H9 (cell line): Measurements from ENCODE around the gene OR52K1. TPM values are rescaled to one million over a fixed set of nuclear protein-coding genes. Genes with fewer than 3 reads are reported as not detected.

ENCODE experiments used
- DNase-seq: peaks from one replicate; pipeline ENCODE4 v3.0.0-alpha.2; 2017
- H2AFZ ChIP-seq: one replicate; pipeline ENCODE4 v1.6.1; 2013; ENCODE audit warnings: mild to moderate bottlenecking, low read length, control low read depth, moderate library complexity
- H2AK5ac ChIP-seq: 2 replicates; pipeline ENCODE4 v1.6.1; 2013; ENCODE audit warnings: low read length, control low read depth, mixed read lengths; ENCODE audit not compliant: insufficient read length
- H2BK120ac ChIP-seq: one replicate; pipeline ENCODE4 v1.6.1; 2013; ENCODE audit warnings: low read depth, mild to moderate bottlenecking, low read length, control low read depth, inconsistent platforms; ENCODE audit not compliant: poor library complexity, severe bottlenecking
- H2BK12ac ChIP-seq: 2 replicates; pipeline ENCODE4 v1.6.1; 2013; ENCODE audit warnings: low read length, control low read depth, mixed read lengths, low read depth; ENCODE audit not compliant: insufficient read length
- H2BK15ac ChIP-seq: 2 replicates; pipeline ENCODE4 v1.6.1; 2013; ENCODE audit warnings: low read depth, low read length, control low read depth
- H2BK20ac ChIP-seq: one replicate; pipeline ENCODE4 v1.6.1; 2013; ENCODE audit warnings: low read depth, mild to moderate bottlenecking, low read length, control low read depth, inconsistent platforms; ENCODE audit not compliant: poor library complexity, severe bottlenecking
- H2BK5ac ChIP-seq: 2 replicates; pipeline ENCODE4 v1.6.1; 2013; ENCODE audit warnings: low read length, control low read depth, mixed read lengths; ENCODE audit not compliant: insufficient read length
- H3K14ac ChIP-seq: 2 replicates; pipeline ENCODE4 v1.6.1; 2013; ENCODE audit warnings: low read length, control low read depth; ENCODE audit not compliant: insufficient read depth
- H3K18ac ChIP-seq: 2 replicates; pipeline ENCODE4 v1.6.1; 2013; ENCODE audit warnings: low read depth, mild to moderate bottlenecking, mixed read lengths, low read length, control low read depth; ENCODE audit not compliant: insufficient read length
- H3K23ac ChIP-seq: 2 replicates; pipeline ENCODE4 v1.6.1; 2013; ENCODE audit warnings: low read length, control low read depth, mixed read lengths, low read depth; ENCODE audit not compliant: insufficient read length
- H3K23me2 ChIP-seq: 2 replicates; pipeline ENCODE4 v1.6.1; 2013; ENCODE audit warnings: low read depth, mild to moderate bottlenecking, mixed read lengths, low read length, control low read depth; ENCODE audit not compliant: insufficient read length, poor library complexity, severe bottlenecking
- H3K27ac ChIP-seq: 2 replicates; pipeline ENCODE4 v1.5.1; 2013; ENCODE audit warnings: low read length, control low read depth, mixed read lengths, low read depth; ENCODE audit not compliant: insufficient read length
- H3K27me3 ChIP-seq: 2 replicates; pipeline ENCODE4 v1.6.1; 2013; ENCODE audit warnings: low read length, control low read depth, inconsistent platforms; ENCODE audit not compliant: insufficient read depth
- H3K4ac ChIP-seq: 2 replicates; pipeline ENCODE4 v1.6.1; 2013; ENCODE audit warnings: low read depth, mild to moderate bottlenecking, control low read depth, inconsistent platforms, low read length, moderate library complexity
- H3K4me1 ChIP-seq: 2 replicates; pipeline ENCODE4 v1.6.1; 2013; ENCODE audit warnings: low read length, control low read depth, inconsistent platforms; ENCODE audit not compliant: insufficient read depth
- H3K4me2 ChIP-seq: 2 replicates; pipeline ENCODE4 v1.6.1; 2013; ENCODE audit warnings: low read length, control low read depth, mixed read lengths; ENCODE audit not compliant: insufficient read length, insufficient read depth
- H3K56ac ChIP-seq: 2 replicates; pipeline ENCODE4 v1.6.1; 2013; ENCODE audit warnings: low read depth, mild to moderate bottlenecking, mixed read lengths, low read length, control low read depth; ENCODE audit not compliant: insufficient read length
- H3K79me1 ChIP-seq: 2 replicates; pipeline ENCODE4 v1.6.1; 2013; ENCODE audit warnings: low read depth, mild to moderate bottlenecking, moderate library complexity, low read length, control low read depth, inconsistent platforms; ENCODE audit not compliant: insufficient read depth, poor library complexity, severe bottlenecking
- H3K79me2 ChIP-seq: 2 replicates; pipeline ENCODE4 v1.6.1; 2013; ENCODE audit warnings: low read length, control low read depth, inconsistent platforms; ENCODE audit not compliant: insufficient read depth
- H3K9ac ChIP-seq: 2 replicates; pipeline ENCODE4 v1.6.1; 2013; ENCODE audit warnings: low read length, control low read depth, mixed read lengths; ENCODE audit not compliant: insufficient read length; ENCODE audit errors: extremely low read depth
- H3K9me3 ChIP-seq: one replicate; pipeline ENCODE4 v1.6.1; 2013; ENCODE audit warnings: low read depth, low read length, inconsistent platforms; ENCODE audit not compliant: control insufficient read depth
- H3T11ph ChIP-seq: one replicate; pipeline ENCODE4 v1.6.1; 2013; ENCODE audit warnings: mild to moderate bottlenecking, low read length, control low read depth, inconsistent platforms
- H4K20me1 ChIP-seq: one replicate; pipeline ENCODE4 v1.6.1; 2013; ENCODE audit not compliant: control insufficient read depth, insufficient read length, insufficient read depth
- H4K5ac ChIP-seq: 2 replicates; pipeline ENCODE4 v1.6.1; 2013; ENCODE audit warnings: low read depth, mild to moderate bottlenecking, mixed read lengths, low read length, control low read depth; ENCODE audit not compliant: insufficient read length
- H4K8ac ChIP-seq: replicated peaks from 2 replicates; pipeline ENCODE4 v1.6.1; 2013; ENCODE audit warnings: low read length, control low read depth, mixed read lengths, low read depth; ENCODE audit not compliant: insufficient read length
- H4K91ac ChIP-seq: 2 replicates; pipeline ENCODE4 v1.6.1; 2013; ENCODE audit warnings: low read depth, mild to moderate bottlenecking, moderate library complexity, mixed read lengths, low read length, control low read depth; ENCODE audit not compliant: insufficient read length
- H3K27ac Mint-ChIP-seq, 3 experiments: 2 replicates in 2 of 3; 3 replicates in 1 of 3; pipeline ENCODE4 v1.8.0; 2020 to 2021; ENCODE audit warnings: mixed read lengths in 3 of 3, mild to moderate bottlenecking in 1 of 3, moderate library complexity in 1 of 3
- H3K27me3 Mint-ChIP-seq: 2 replicates; pipeline ENCODE4 v1.8.0; 2021; ENCODE audit warnings: low read depth, mild to moderate bottlenecking, moderate library complexity, mixed read lengths
- H3K36me3 Mint-ChIP-seq, 3 experiments: 2 replicates in 2 of 3; 3 replicates in 1 of 3; pipeline ENCODE4 v1.8.0; 2020 to 2021; ENCODE audit warnings: low read depth in 3 of 3, mixed read lengths in 3 of 3; ENCODE audit not compliant: insufficient read depth in 1 of 3
- H3K4me1 Mint-ChIP-seq, 2 experiments: 2 replicates each; pipeline ENCODE4 v1.8.0; 2020; ENCODE audit warnings: mixed read lengths in 2 of 2
- H3K4me3 Mint-ChIP-seq, 2 experiments: 2 replicates in 1 of 2; 3 replicates in 1 of 2; pipeline ENCODE4 v1.8.0; 2020 to 2021; ENCODE audit warnings: mild to moderate bottlenecking in 2 of 2, mixed read lengths in 2 of 2, moderate library complexity in 1 of 2
- H3K9me3 Mint-ChIP-seq, 2 experiments: 2 replicates in 1 of 2; 3 replicates in 1 of 2; pipeline ENCODE4 v1.8.0; 2020; ENCODE audit warnings: mild to moderate bottlenecking in 2 of 2, mixed read lengths in 2 of 2, moderate library complexity in 1 of 2
- WGBS: extraction: QIAGEN DNeasy Blood & Tissue Kit; methylation state at CpG from one replicate; pipeline ENCODE4 v1.1.7; 2013; ENCODE audit warnings: missing lambda C conversion rate, low lambda C conversion rate, mixed read lengths; ENCODE audit not compliant: insufficient read length; ENCODE audit errors: extremely low coverage; 5-methylcytosine and 5-hydroxymethylcytosine counted together
- total RNA-seq: library from RNA; stranded (reverse); gene quantifications from 2 replicates; pipeline ENCODE4 v1.2.1, GENCODE V29; 2021
- TF ChIP-seq, protein P1 (sequence below): fragments of 200-600 bp; sonication (generic); conservative IDR thresholded peaks from 3 replicates; pipeline ENCODE4 v1.8.0; 2021; ENCODE audit warnings: antibody characterized with exemption, mild to moderate bottlenecking

Gene OR52K1
- total RNA-seq, 1 experiment from 2014 or later: not detected

DNA sequence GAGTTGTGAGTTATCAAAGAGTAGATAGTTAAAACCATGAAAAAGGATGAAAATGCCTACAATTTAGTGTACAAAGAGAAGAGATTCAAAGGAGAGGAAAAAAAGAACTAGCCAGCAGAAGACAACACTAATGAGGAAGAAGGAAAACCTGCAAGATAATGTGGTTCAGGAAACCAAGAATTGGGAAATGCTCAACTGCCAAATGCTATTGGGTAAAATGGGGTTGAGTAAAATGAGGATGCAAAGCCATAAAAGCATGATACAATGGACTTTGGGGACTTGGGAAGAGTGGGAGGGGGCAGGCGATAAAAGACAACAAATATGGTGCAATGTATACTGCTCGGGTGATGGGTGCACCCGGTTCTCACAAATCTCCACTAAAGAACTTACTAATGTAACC is 40.9 kb upstream of the OR52K1 start:
- H2BK5ac ChIP-seq: no peak overlapping the region
- WGBS: no CpG with 5 or more reads among the region's 3 CpGs
- H3K4me2 ChIP-seq: no peak overlapping the region
- no peaks in the 10 kb centered on the region for H3K27me3 Mint-ChIP-seq
- no peak overlapping the region for H4K8ac ChIP-seq
- no peak overlapping the region for H2BK12ac ChIP-seq
- no peak overlapping the region for H2BK120ac ChIP-seq
- H3K27ac ChIP-seq: no peak overlapping the region
- H3T11ph ChIP-seq: no peak overlapping the region
- no peak overlapping the region for H3K9ac ChIP-seq
- H3K14ac ChIP-seq: no peak overlapping the region
- no peaks in the 10 kb centered on the region for H3K79me1 ChIP-seq
- TF ChIP-seq, protein P1, sequence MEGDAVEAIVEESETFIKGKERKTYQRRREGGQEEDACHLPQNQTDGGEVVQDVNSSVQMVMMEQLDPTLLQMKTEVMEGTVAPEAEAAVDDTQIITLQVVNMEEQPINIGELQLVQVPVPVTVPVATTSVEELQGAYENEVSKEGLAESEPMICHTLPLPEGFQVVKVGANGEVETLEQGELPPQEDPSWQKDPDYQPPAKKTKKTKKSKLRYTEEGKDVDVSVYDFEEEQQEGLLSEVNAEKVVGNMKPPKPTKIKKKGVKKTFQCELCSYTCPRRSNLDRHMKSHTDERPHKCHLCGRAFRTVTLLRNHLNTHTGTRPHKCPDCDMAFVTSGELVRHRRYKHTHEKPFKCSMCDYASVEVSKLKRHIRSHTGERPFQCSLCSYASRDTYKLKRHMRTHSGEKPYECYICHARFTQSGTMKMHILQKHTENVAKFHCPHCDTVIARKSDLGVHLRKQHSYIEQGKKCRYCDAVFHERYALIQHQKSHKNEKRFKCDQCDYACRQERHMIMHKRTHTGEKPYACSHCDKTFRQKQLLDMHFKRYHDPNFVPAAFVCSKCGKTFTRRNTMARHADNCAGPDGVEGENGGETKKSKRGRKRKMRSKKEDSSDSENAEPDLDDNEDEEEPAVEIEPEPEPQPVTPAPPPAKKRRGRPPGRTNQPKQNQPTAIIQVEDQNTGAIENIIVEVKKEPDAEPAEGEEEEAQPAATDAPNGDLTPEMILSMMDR: no peak
- H3K27me3 ChIP-seq: no peaks in the 10 kb centered on the region
- H3K27ac Mint-ChIP-seq: no peak overlapping the region
- no peak overlapping the region for H2BK20ac ChIP-seq
- no peak overlapping the region for H2AK5ac ChIP-seq
- no peaks in the 10 kb centered on the region for H3K79me2 ChIP-seq
- no peak overlapping the region for H4K5ac ChIP-seq
- no peak overlapping the region for H3K18ac ChIP-seq
- no peak overlapping the region for H3K4me3 Mint-ChIP-seq
- H2AFZ ChIP-seq: no peak overlapping the region
- H3K23me2 ChIP-seq: no peaks in the 10 kb centered on the region
- no peaks in the 10 kb centered on the region for H3K9me3 Mint-ChIP-seq
- H3K4ac ChIP-seq: no peak overlapping the region
- no peaks in the 10 kb centered on the region for H3K36me3 Mint-ChIP-seq
- H2BK15ac ChIP-seq: no peak overlapping the region
- peaks cover 0 to 5% of the 10 kb centered on the region in 2 experiments; a peak in 1 of 4 replicates for H3K4me1 Mint-ChIP-seq
- no peaks in the 10 kb centered on the region for H3K9me3 ChIP-seq
- H3K23ac ChIP-seq: no peak overlapping the region
- H3K4me1 ChIP-seq: no peaks in the 10 kb centered on the region
- no peak for DNase-seq
- no peaks in the 10 kb centered on the region for H4K20me1 ChIP-seq
- no peak overlapping the region for H3K56ac ChIP-seq
- H4K91ac ChIP-seq: no peak overlapping the region
